ENCODE data around the gene GPRIN1. TPM values are rescaled to one million over a fixed set of nuclear protein-coding genes. Genes with fewer than 3 reads are reported as not detected.

The GPRIN1 gene
- polyA plus RNA-seq, 2 donors, result 0.43 to 0.72 TPM

- H3K36me3 ChIP-seq (ENCODE audit: control insufficient read depth in 2 of 2, insufficient read depth in 2 of 2, low read length in 1 of 2), result no peaks in the 10 kb centered on the region
- H3K4me1 ChIP-seq (ENCODE audit: control insufficient read depth in 2 of 2, insufficient read depth in 2 of 2, low read length in 1 of 2), result no peaks in the 10 kb centered on the region
- H3K27ac ChIP-seq (ENCODE audit: low read depth in 2 of 2, low read length in 1 of 2), result no peak overlapping the region
- no peak overlapping the region for H3K4me3 ChIP-seq (ENCODE audit: low read depth in 1 of 2, low read length in 2 of 2)
- H3K27me3 ChIP-seq (ENCODE audit: control insufficient read depth in 1 of 2, insufficient read depth in 2 of 2, low read length in 2 of 2), result no peaks in the 10 kb centered on the region
- WGBS, 2 donors, result 80% methylated on average over 4 of the region's 4 CpGs
- peaks cover 12% of the 10 kb centered on the region in 2 donors for H3K9me3 ChIP-seq (ENCODE audit: control insufficient read depth in 2 of 2, insufficient read depth in 1 of 2, low read depth in 1 of 2, low read length in 1 of 2)
Measured at GRCh38 chr5:176583076-176583475, 26.9 kb downstream of the GPRIN1 start.

- Histone ChIP-seq H3K4me3 (ENCODE audit: low read depth in 1 of 2, low read length in 2 of 2) (no peak overlapping the region), H3K36me3 (ENCODE audit: control insufficient read depth in 2 of 2, insufficient read depth in 2 of 2, low read length in 1 of 2) (no peaks in the 10 kb centered on the region), H3K27ac (ENCODE audit: low read depth in 2 of 2, low read length in 1 of 2) (no peak overlapping the region), H3K27me3 (ENCODE audit: control insufficient read depth in 1 of 2, insufficient read depth in 2 of 2, low read length in 2 of 2) (no peaks in the 10 kb centered on the region), H3K4me1 (ENCODE audit: control insufficient read depth in 2 of 2, insufficient read depth in 2 of 2, low read length in 1 of 2) (no peaks in the 10 kb centered on the region), H3K9me3 (ENCODE audit: control insufficient read depth in 2 of 2, insufficient read depth in 1 of 2, low read depth in 1 of 2, low read length in 1 of 2) (peaks cover 12% of the 10 kb centered on the region in 2 donors)
- 90 to 94% methylated on average over 12 of the region's 12 CpGs for WGBS, 2 donors
Measured at GRCh38 chr5:176581361-176581760, 28.6 kb downstream of the GPRIN1 start.

- H3K4me3 ChIP-seq (ENCODE audit: low read depth in 1 of 2, low read length in 2 of 2), result no peak overlapping the region
- 59 to 61% methylated on average over 4 of the region's 4 CpGs for WGBS, 2 donors
- H3K27ac ChIP-seq (ENCODE audit: low read depth in 2 of 2, low read length in 1 of 2), result no peak overlapping the region
- no peaks in the 10 kb centered on the region for H3K27me3 ChIP-seq (ENCODE audit: control insufficient read depth in 1 of 2, insufficient read depth in 2 of 2, low read length in 2 of 2)
- no peaks in the 10 kb centered on the region for H3K4me1 ChIP-seq (ENCODE audit: control insufficient read depth in 2 of 2, insufficient read depth in 2 of 2, low read length in 1 of 2)
- no peaks in the 10 kb centered on the region for H3K36me3 ChIP-seq (ENCODE audit: control insufficient read depth in 2 of 2, insufficient read depth in 2 of 2, low read length in 1 of 2)
- H3K9me3 ChIP-seq (ENCODE audit: control insufficient read depth in 2 of 2, insufficient read depth in 1 of 2, low read depth in 1 of 2, low read length in 1 of 2), result peaks cover 3 to 5% of the 10 kb centered on the region in 2 donors
Measured at GRCh38 chr5:176579323-176579722, 30.6 kb downstream of the GPRIN1 start.

GRCh38 chr5:176578391-176578808 lies 31.6 kb downstream of the GPRIN1 start:
- Histone ChIP-seq H3K9me3 (ENCODE audit: control insufficient read depth in 2 of 2, insufficient read depth in 1 of 2, low read depth in 1 of 2, low read length in 1 of 2) (no peaks in the 10 kb centered on the region), H3K4me1 (ENCODE audit: control insufficient read depth in 2 of 2, insufficient read depth in 2 of 2, low read length in 1 of 2) (no peaks in the 10 kb centered on the region), H3K27me3 (ENCODE audit: control insufficient read depth in 1 of 2, insufficient read depth in 2 of 2, low read length in 2 of 2) (no peaks in the 10 kb centered on the region), H3K36me3 (ENCODE audit: control insufficient read depth in 2 of 2, insufficient read depth in 2 of 2, low read length in 1 of 2) (no peaks in the 10 kb centered on the region), H3K27ac (ENCODE audit: low read depth in 2 of 2, low read length in 1 of 2) (no peak overlapping the region), H3K4me3 (ENCODE audit: low read depth in 1 of 2, low read length in 2 of 2) (no peak overlapping the region)
- WGBS, 2 donors, result 24 to 31% methylated on average over 15 of the region's 15 CpGs

- Histone ChIP-seq H3K27me3 (ENCODE audit: control insufficient read depth in 1 of 2, insufficient read depth in 2 of 2, low read length in 2 of 2) (no peaks in the 10 kb centered on the region), H3K36me3 (ENCODE audit: control insufficient read depth in 2 of 2, insufficient read depth in 2 of 2, low read length in 1 of 2) (no peaks in the 10 kb centered on the region), H3K9me3 (ENCODE audit: control insufficient read depth in 2 of 2, insufficient read depth in 1 of 2, low read depth in 1 of 2, low read length in 1 of 2) (no peaks in the 10 kb centered on the region), H3K27ac (ENCODE audit: low read depth in 2 of 2, low read length in 1 of 2) (no peak overlapping the region), H3K4me1 (ENCODE audit: control insufficient read depth in 2 of 2, insufficient read depth in 2 of 2, low read length in 1 of 2) (no peaks in the 10 kb centered on the region), H3K4me3 (ENCODE audit: low read depth in 1 of 2, low read length in 2 of 2) (no peak overlapping the region)
- 87 to 88% methylated on average over 36 of the region's 36 CpGs for WGBS, 2 donors
Measured at GRCh38 chr5:176577312-176578176, 32.4 kb downstream of the GPRIN1 start.

GRCh38 chr5:176575488-176576422 lies 34.2 kb downstream of the GPRIN1 start:
- 81 to 82% methylated on average over 36 to 37 of the region's 37 CpGs for WGBS, 2 donors
- Histone ChIP-seq H3K9me3 (ENCODE audit: control insufficient read depth in 2 of 2, insufficient read depth in 1 of 2, low read depth in 1 of 2, low read length in 1 of 2) (no peaks in the 10 kb centered on the region), H3K4me3 (ENCODE audit: low read depth in 1 of 2, low read length in 2 of 2) (no peak overlapping the region), H3K4me1 (ENCODE audit: control insufficient read depth in 2 of 2, insufficient read depth in 2 of 2, low read length in 1 of 2) (no peaks in the 10 kb centered on the region), H3K36me3 (ENCODE audit: control insufficient read depth in 2 of 2, insufficient read depth in 2 of 2, low read length in 1 of 2) (no peaks in the 10 kb centered on the region), H3K27me3 (ENCODE audit: control insufficient read depth in 1 of 2, insufficient read depth in 2 of 2, low read length in 2 of 2) (no peaks in the 10 kb centered on the region), H3K27ac (ENCODE audit: low read depth in 2 of 2, low read length in 1 of 2) (no peak overlapping the region)

- Histone ChIP-seq H3K36me3 (ENCODE audit: control insufficient read depth in 2 of 2, insufficient read depth in 2 of 2, low read length in 1 of 2) (no peaks in the 10 kb centered on the region), H3K27me3 (ENCODE audit: control insufficient read depth in 1 of 2, insufficient read depth in 2 of 2, low read length in 2 of 2) (no peaks in the 10 kb centered on the region), H3K4me3 (ENCODE audit: low read depth in 1 of 2, low read length in 2 of 2) (no peak overlapping the region), H3K27ac (ENCODE audit: low read depth in 2 of 2, low read length in 1 of 2) (no peak overlapping the region), H3K4me1 (ENCODE audit: control insufficient read depth in 2 of 2, insufficient read depth in 2 of 2, low read length in 1 of 2) (no peaks in the 10 kb centered on the region), H3K9me3 (ENCODE audit: control insufficient read depth in 2 of 2, insufficient read depth in 1 of 2, low read depth in 1 of 2, low read length in 1 of 2) (no peaks in the 10 kb centered on the region)
- WGBS, 2 donors, result 84 to 85% methylated on average over 14 of the region's 14 CpGs
Measured at GRCh38 chr5:176575066-176575465, 34.9 kb downstream of the GPRIN1 start.

- Histone ChIP-seq H3K27ac (ENCODE audit: low read depth in 2 of 2, low read length in 1 of 2) (no peak overlapping the region), H3K9me3 (ENCODE audit: control insufficient read depth in 2 of 2, insufficient read depth in 1 of 2, low read depth in 1 of 2, low read length in 1 of 2) (no peaks in the 10 kb centered on the region), H3K36me3 (ENCODE audit: control insufficient read depth in 2 of 2, insufficient read depth in 2 of 2, low read length in 1 of 2) (no peaks in the 10 kb centered on the region), H3K4me1 (ENCODE audit: control insufficient read depth in 2 of 2, insufficient read depth in 2 of 2, low read length in 1 of 2) (no peaks in the 10 kb centered on the region), H3K27me3 (ENCODE audit: control insufficient read depth in 1 of 2, insufficient read depth in 2 of 2, low read length in 2 of 2) (no peaks in the 10 kb centered on the region), H3K4me3 (ENCODE audit: low read depth in 1 of 2, low read length in 2 of 2) (no peak overlapping the region)
- 39 to 49% methylated on average over 10 of the region's 10 CpGs for WGBS, 2 donors
Measured at GRCh38 chr5:176574297-176574591, 35.7 kb downstream of the GPRIN1 start.

GRCh38 chr5:176573564-176574296 lies 36.2 kb downstream of the GPRIN1 start:
- H3K9me3 ChIP-seq (ENCODE audit: control insufficient read depth in 2 of 2, insufficient read depth in 1 of 2, low read depth in 1 of 2, low read length in 1 of 2), result no peaks in the 10 kb centered on the region
- H3K27me3 ChIP-seq (ENCODE audit: control insufficient read depth in 1 of 2, insufficient read depth in 2 of 2, low read length in 2 of 2), result no peaks in the 10 kb centered on the region
- H3K4me1 ChIP-seq (ENCODE audit: control insufficient read depth in 2 of 2, insufficient read depth in 2 of 2, low read length in 1 of 2), result no peaks in the 10 kb centered on the region
- WGBS, 2 donors, result 35 to 38% methylated on average over 18 of the region's 18 CpGs
- no peak overlapping the region for H3K27ac ChIP-seq (ENCODE audit: low read depth in 2 of 2, low read length in 1 of 2)
- no peaks in the 10 kb centered on the region for H3K36me3 ChIP-seq (ENCODE audit: control insufficient read depth in 2 of 2, insufficient read depth in 2 of 2, low read length in 1 of 2)
- H3K4me3 ChIP-seq (ENCODE audit: low read depth in 1 of 2, low read length in 2 of 2), result no peak overlapping the region
